ENCODE data around the gene CD33.

Gene CD33

GRCh38 chr19:51251468-51251820 lies 26.6 kb downstream of the CD33 start:
- H3K36me3 ChIP-seq (replicated peaks; ENCODE audit: insufficient read depth, low read length) = no peaks in the 10 kb centered on the region
- H3K79me2 ChIP-seq (ENCODE audit: low read length) = no peaks in the 10 kb centered on the region
- DNase-seq = no peak
- H3K9ac ChIP-seq (ENCODE audit: low read length) = no peak overlapping the region
- no peaks in the 10 kb centered on the region for H4K20me1 ChIP-seq (ENCODE audit: insufficient read depth, low read length)
- no peaks in the 10 kb centered on the region for H3K4me1 ChIP-seq (ENCODE audit: low read length)
- no peaks in the 10 kb centered on the region for H3K9me3 ChIP-seq (replicated peaks; ENCODE audit: insufficient read depth, low read length)
- no peak overlapping the region for H2AFZ ChIP-seq (ENCODE audit: low read length)
- H3K27me3 ChIP-seq (replicated peaks; ENCODE audit: insufficient read depth, low read length) = no peaks in the 10 kb centered on the region; the same call in 1 of the 2 replicates
- no peak overlapping the region for H3K4me3 ChIP-seq (ENCODE audit: low read length)
- no peaks in the 10 kb centered on the region for H3F3A ChIP-seq (ENCODE audit: insufficient read depth, low read length)
- TF ChIP-seq EZH2phosphoT487 (IDR thresholded peaks at IDR 0.05; ENCODE audit: low read length) (no peak), EZH2 (optimal IDR thresholded peaks at IDR 0.05; ENCODE audit: low read depth, low read length) (no peak), CTCF (IDR thresholded peaks at IDR 0.05; ENCODE audit: low read length) (no peak)
- no peaks in the 10 kb centered on the region for H3K9me2 ChIP-seq (replicated peaks; ENCODE audit: insufficient read depth, low read length)
- no peak overlapping the region for H3K4me2 ChIP-seq (ENCODE audit: low read depth, low read length)
- no peak overlapping the region for H3K27ac ChIP-seq (ENCODE audit: low read length)

- Histone ChIP-seq H3K9me2 (replicated peaks; ENCODE audit: insufficient read depth, low read length) (no peaks in the 10 kb centered on the region), H3K36me3 (replicated peaks; ENCODE audit: insufficient read depth, low read length) (no peaks in the 10 kb centered on the region), H3F3A (ENCODE audit: insufficient read depth, low read length) (no peaks in the 10 kb centered on the region), H3K4me3 (ENCODE audit: low read length) (no peak overlapping the region), H3K9me3 (replicated peaks; ENCODE audit: insufficient read depth, low read length) (no peaks in the 10 kb centered on the region), H3K4me2 (ENCODE audit: low read depth, low read length) (no peak overlapping the region), H4K20me1 (ENCODE audit: insufficient read depth, low read length) (no peaks in the 10 kb centered on the region), H3K79me2 (ENCODE audit: low read length) (no peaks in the 10 kb centered on the region), H3K9ac (ENCODE audit: low read length) (no peak overlapping the region), H3K27ac (ENCODE audit: low read length) (no peak overlapping the region), H2AFZ (ENCODE audit: low read length) (no peak overlapping the region), H3K27me3 (replicated peaks; ENCODE audit: insufficient read depth, low read length) (no peaks in the 10 kb centered on the region; the same call in 1 of the 2 replicates), H3K4me1 (ENCODE audit: low read length) (no peaks in the 10 kb centered on the region)
- DNase-seq = no peak
- TF ChIP-seq CTCF (IDR thresholded peaks at IDR 0.05; ENCODE audit: low read length) (no peak), EZH2 (optimal IDR thresholded peaks at IDR 0.05; ENCODE audit: low read depth, low read length) (no peak)
Observed at GRCh38 chr19:51252306-51253079, 27.6 kb downstream of the CD33 start.

- Histone ChIP-seq H3K9ac (ENCODE audit: low read length) (no peak overlapping the region), H3K4me3 (ENCODE audit: low read length) (no peak overlapping the region), H3K4me2 (ENCODE audit: low read depth, low read length) (no peak overlapping the region), H3F3A (ENCODE audit: insufficient read depth, low read length) (no peaks in the 10 kb centered on the region), H3K9me3 (replicated peaks; ENCODE audit: insufficient read depth, low read length) (no peaks in the 10 kb centered on the region), H3K27me3 (replicated peaks; ENCODE audit: insufficient read depth, low read length) (no peaks in the 10 kb centered on the region; the same call in 1 of the 2 replicates), H3K27ac (ENCODE audit: low read length) (no peak overlapping the region), H2AFZ (ENCODE audit: low read length) (no peak overlapping the region), H3K79me2 (ENCODE audit: low read length) (no peaks in the 10 kb centered on the region), H4K20me1 (ENCODE audit: insufficient read depth, low read length) (no peaks in the 10 kb centered on the region), H3K4me1 (ENCODE audit: low read length) (no peaks in the 10 kb centered on the region), H3K36me3 (replicated peaks; ENCODE audit: insufficient read depth, low read length) (no peaks in the 10 kb centered on the region), H3K9me2 (replicated peaks; ENCODE audit: insufficient read depth, low read length) (no peaks in the 10 kb centered on the region)
- DNase-seq = no peak
- TF ChIP-seq EZH2 (optimal IDR thresholded peaks at IDR 0.05; ENCODE audit: low read depth, low read length) = no peak
- no peak for TF ChIP-seq CTCF (IDR thresholded peaks at IDR 0.05; ENCODE audit: low read length)
- TF ChIP-seq EZH2phosphoT487 (IDR thresholded peaks at IDR 0.05; ENCODE audit: low read length) = no peak
Observed at GRCh38 chr19:51253088-51253806, 28.4 kb downstream of the CD33 start.

Measured in MM.1S (cell line).